Lower leg skin (tissue), 3 donors: Measurements from ENCODE around the gene CCND2.

Source experiments
- POLR2A ChIP-seq, 2 donors: fragments of 450-650 bp; IDR thresholded peaks; one replicate each; pipeline ENCODE4 v1.6.1; 2016 to 2017; ENCODE audit warnings: antibody characterized with exemption in 2 of 2, mild to moderate bottlenecking in 1 of 2, moderate library complexity in 1 of 2
- TF ChIP-seq, protein P1 (sequence below), 3 donors: fragments of 450-650 bp; IDR thresholded peaks; one replicate each; pipeline ENCODE4 v1.5.1; 2016; ENCODE audit warnings: antibody characterized with exemption in 3 of 3, mild to moderate bottlenecking in 3 of 3, moderate library complexity in 2 of 3

DNA sequence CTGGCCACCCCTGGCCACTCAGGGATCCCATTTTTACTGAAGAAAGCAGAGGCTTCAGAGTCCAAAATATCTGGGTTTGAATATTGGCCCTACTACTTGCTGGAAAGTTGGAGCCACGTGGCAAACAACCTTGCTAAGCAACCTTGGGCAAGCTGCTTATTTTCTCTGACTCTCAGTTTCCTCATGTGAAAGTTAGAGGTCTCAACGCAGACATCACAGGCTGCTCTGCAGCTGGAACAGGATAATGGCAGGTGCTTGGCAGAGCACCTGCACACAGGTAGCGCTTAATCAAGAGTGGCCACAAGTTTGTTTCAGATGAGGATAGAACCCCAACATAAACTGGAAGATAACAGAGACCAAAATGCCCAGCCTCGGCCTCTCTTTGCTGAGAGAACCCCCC, 28.1 kb upstream of the CCND2 start:
- TF ChIP-seq, protein P1, sequence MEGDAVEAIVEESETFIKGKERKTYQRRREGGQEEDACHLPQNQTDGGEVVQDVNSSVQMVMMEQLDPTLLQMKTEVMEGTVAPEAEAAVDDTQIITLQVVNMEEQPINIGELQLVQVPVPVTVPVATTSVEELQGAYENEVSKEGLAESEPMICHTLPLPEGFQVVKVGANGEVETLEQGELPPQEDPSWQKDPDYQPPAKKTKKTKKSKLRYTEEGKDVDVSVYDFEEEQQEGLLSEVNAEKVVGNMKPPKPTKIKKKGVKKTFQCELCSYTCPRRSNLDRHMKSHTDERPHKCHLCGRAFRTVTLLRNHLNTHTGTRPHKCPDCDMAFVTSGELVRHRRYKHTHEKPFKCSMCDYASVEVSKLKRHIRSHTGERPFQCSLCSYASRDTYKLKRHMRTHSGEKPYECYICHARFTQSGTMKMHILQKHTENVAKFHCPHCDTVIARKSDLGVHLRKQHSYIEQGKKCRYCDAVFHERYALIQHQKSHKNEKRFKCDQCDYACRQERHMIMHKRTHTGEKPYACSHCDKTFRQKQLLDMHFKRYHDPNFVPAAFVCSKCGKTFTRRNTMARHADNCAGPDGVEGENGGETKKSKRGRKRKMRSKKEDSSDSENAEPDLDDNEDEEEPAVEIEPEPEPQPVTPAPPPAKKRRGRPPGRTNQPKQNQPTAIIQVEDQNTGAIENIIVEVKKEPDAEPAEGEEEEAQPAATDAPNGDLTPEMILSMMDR (IDR thresholded peaks at IDR 0.05), result no peak
- TF ChIP-seq POLR2A (IDR thresholded peaks at IDR 0.05), result no peak
